K562 (cell line): ENCODE data around the gene RERE. TPM values are rescaled to one million over a fixed set of nuclear protein-coding genes. Genes with fewer than 3 reads are reported as not detected.

Experiments
- C11orf30 ChIP-seq: fragments of 450-650 bp; IDR thresholded peaks from 2 replicates; pipeline ENCODE4 v1.6.1; 2016; ENCODE audit warnings: low read depth, mild to moderate bottlenecking
- CREB1 ChIP-seq, 2 experiments: sonication (generic) in 1 of 2; formaldehyde crosslinking in 1 of 2; IDR thresholded peaks; 2 replicates each; pipeline versions ENCODE4 v1.6.1 to v1.8.0; 2012 to 2022; ENCODE audit warnings: inconsistent platforms in 1 of 2, mild to moderate bottlenecking in 1 of 2, missing genetic modification reagents in 1 of 2, moderate library complexity in 1 of 2
- LARP7 ChIP-seq: fragments of 450-650 bp; IDR thresholded peaks from 2 replicates; pipeline ENCODE4 v1.6.1; 2016
- PHB ChIP-seq: fragments of 250-450 bp; sonication (Bioruptor Pico); IDR thresholded peaks from 2 replicates; pipeline ENCODE4 v1.5.0; 2021
- PHF20 ChIP-seq: fragments of 450-650 bp; IDR thresholded peaks from 2 replicates; pipeline ENCODE4 v1.6.1; 2018; ENCODE audit not compliant: partially characterized antibody
- PURB ChIP-seq: sonication (generic); formaldehyde crosslinking; IDR thresholded peaks from 2 replicates; pipeline ENCODE4 v1.9.0; 2021; ENCODE audit warnings: low read depth, mild to moderate bottlenecking, missing genetic modification reagents
- SMARCA5 ChIP-seq: fragments of 450-650 bp; IDR thresholded peaks from 2 replicates; pipeline ENCODE4 v1.6.1; 2016
- U2AF2 ChIP-seq: fragments of 200-400 bp; formaldehyde crosslinking; optimal IDR thresholded peaks from 2 replicates; pipeline ENCODE3; 2017; ENCODE audit warnings: low read depth, mild to moderate bottlenecking, low read length
- ZNF197 ChIP-seq: fragments of 200-800 bp; sonication (Bioruptor generic); IDR thresholded peaks from 2 replicates; pipeline ENCODE4 v1.6.1; 2016; ENCODE audit warnings: low read depth, missing genetic modification characterization, missing compliant biosample characterization
- ZNF395 ChIP-seq: fragments of 200-800 bp; sonication (Bioruptor generic); IDR thresholded peaks from 2 replicates; pipeline ENCODE4 v1.6.1; 2017; ENCODE audit warnings: missing genetic modification characterization, missing compliant biosample characterization
- ZNF449 ChIP-seq: fragments of 250-450 bp; sonication (Bioruptor Pico); IDR thresholded peaks from 2 replicates; pipeline ENCODE4 v1.8.0; 2022; ENCODE audit warnings: moderate library complexity, mild to moderate bottlenecking, inconsistent platforms
- ZNF511 ChIP-seq: sonication (generic); formaldehyde crosslinking; IDR thresholded peaks from 2 replicates; pipeline ENCODE4 v1.8.0; 2022; ENCODE audit warnings: mild to moderate bottlenecking, missing genetic modification reagents
- ZNF561 ChIP-seq: fragments of 450-650 bp; formaldehyde crosslinking; conservative IDR thresholded peaks from 2 replicates; pipeline ENCODE4 v1.4.0; 2020; ENCODE audit warnings: mild to moderate bottlenecking, moderate library complexity
- ZNF77 ChIP-seq: fragments of 250-450 bp; sonication (Bioruptor Pico); IDR thresholded peaks from 2 replicates; pipeline ENCODE4 v1.5.0; 2020
- polyA plus RNA-seq, 8 experiments: library from polyadenylated mRNA; depleted of rRNA in 4 of 8; stranded (reverse) in 5 of 8; unstranded in 3 of 8; fragments of >200 nt; fragmentation: Nextera tagmentation in 2 of 8; fragmentation: Illumina TruSeq in 1 of 8; extraction: Ambion mirVana in 2 of 8; extraction: Trizol in 1 of 8; gene quantifications; 2 replicates each; pipeline versions ENCODE4 v1.2.1 to v1.2.3, GENCODE V29; 2011 to 2014; ENCODE audit warnings: inconsistent platforms in 1 of 8, missing spikeins in 1 of 8
- total RNA-seq, 7 experiments: library from RNA; depleted of rRNA in 6 of 7; stranded (reverse); fragments of >200 nt in 6 of 7; fragmentation: Illumina TruSeq in 2 of 7; extraction: Trizol in 2 of 7; gene quantifications; 2 replicates each; pipeline versions ENCODE4 v1.2.1 to v1.2.3, GENCODE V29; 2011 to 2021; ENCODE audit warnings: low replicate concordance in 1 of 7
- TF ChIP-seq, protein P1 (sequence below): fragments of 450-650 bp; formaldehyde crosslinking; conservative IDR thresholded peaks from 2 replicates; pipeline ENCODE4 v1.4.0; 2022; ENCODE audit warnings: mild to moderate bottlenecking, missing genetic modification characterization
- TF ChIP-seq, protein P2 (sequence below), 2 experiments: IDR thresholded peaks; 2 replicates each; pipeline ENCODE4 v1.6.1; 2011; ENCODE audit warnings: borderline replicate concordance in 1 of 2, control low read depth in 1 of 2, low read depth in 1 of 2, low read length in 1 of 2, mild to moderate bottlenecking in 1 of 2, mixed read lengths in 1 of 2, moderate library complexity in 1 of 2; ENCODE audit not compliant: insufficient read depth in 1 of 2, insufficient read length in 1 of 2, poor library complexity in 1 of 2, severe bottlenecking in 1 of 2; ENCODE audit errors: extremely low read depth in 1 of 2

RERE gene
- total and polyA plus RNA-seq, 9 of the 15 experiments (the other 6 are each of a cell fraction or from before 2014, with no cell fraction given), result 3.0 to 51.5 (median 13.4) TPM

GRCh38 chr1:8817412-8818324, at the start of gene RERE (continued):
- TF ChIP-seq, protein P1, sequence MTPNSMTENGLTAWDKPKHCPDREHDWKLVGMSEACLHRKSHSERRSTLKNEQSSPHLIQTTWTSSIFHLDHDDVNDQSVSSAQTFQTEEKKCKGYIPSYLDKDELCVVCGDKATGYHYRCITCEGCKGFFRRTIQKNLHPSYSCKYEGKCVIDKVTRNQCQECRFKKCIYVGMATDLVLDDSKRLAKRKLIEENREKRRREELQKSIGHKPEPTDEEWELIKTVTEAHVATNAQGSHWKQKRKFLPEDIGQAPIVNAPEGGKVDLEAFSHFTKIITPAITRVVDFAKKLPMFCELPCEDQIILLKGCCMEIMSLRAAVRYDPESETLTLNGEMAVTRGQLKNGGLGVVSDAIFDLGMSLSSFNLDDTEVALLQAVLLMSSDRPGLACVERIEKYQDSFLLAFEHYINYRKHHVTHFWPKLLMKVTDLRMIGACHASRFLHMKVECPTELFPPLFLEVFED, result no peak
- TF ChIP-seq ZNF561 (no peak), PHB (CRISPR knock-in tag) (no peak), PURB (CRISPR knock-in tag) (no peak), LARP7 (peak; percentile 76; the same call in 1 of the 2 replicates), PHF20 (peak; percentile 62), ZNF395 (CRISPR knock-in tag) (peak; percentile 59; the same call in 1 of the 2 replicates), ZNF77 (no peak), SMARCA5 (peak; percentile 63; the same call in 1 of the 2 replicates), ZNF449 (no peak), ZNF197 (CRISPR knock-in tag) (no peak), C11orf30 (0 out of 2 replicates have a peak, but pooled peaks have one; percentile 18), ZNF511 (0 out of 2 replicates have a peak, but pooled peaks have one; percentile 27), CREB1 (IDR thresholded peaks at IDR 0.05) (peak; percentile 79), CREB1 (CRISPR knock-in tag; IDR thresholded peaks at IDR 0.05) (peak; percentile 92), U2AF2 (no peak)
- TF ChIP-seq, protein P2, sequence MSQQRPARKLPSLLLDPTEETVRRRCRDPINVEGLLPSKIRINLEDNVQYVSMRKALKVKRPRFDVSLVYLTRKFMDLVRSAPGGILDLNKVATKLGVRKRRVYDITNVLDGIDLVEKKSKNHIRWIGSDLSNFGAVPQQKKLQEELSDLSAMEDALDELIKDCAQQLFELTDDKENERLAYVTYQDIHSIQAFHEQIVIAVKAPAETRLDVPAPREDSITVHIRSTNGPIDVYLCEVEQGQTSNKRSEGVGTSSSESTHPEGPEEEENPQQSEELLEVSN (IDR thresholded peaks at IDR 0.05; ENCODE audit: borderline replicate concordance in 1 of 2, extremely low read depth in 1 of 2, insufficient read depth in 1 of 2, insufficient read length in 1 of 2, low read depth in 1 of 2, low read length in 1 of 2, poor library complexity in 1 of 2, severe bottlenecking in 1 of 2), result peak; percentile 64 to 88
